Measurements from ENCODE around the gene C9orf85. TPM values are rescaled to one million over a fixed set of nuclear protein-coding genes. Genes with fewer than 3 reads are reported as not detected.

C9orf85 gene
- total RNA-seq, 1 donor from 2014 or later: 16.1 TPM

GRCh38 chr9:71965403-71965802, 54.0 kb downstream of the C9orf85 start:
- Mint-ChIP-seq H3K27ac (no peak overlapping the region), H3K4me3 (ENCODE audit: low read depth) (no peak overlapping the region), H3K27me3 (no peaks in the 10 kb centered on the region), H3K36me3 (ENCODE audit: insufficient read depth) (peaks cover 28% of the 10 kb centered on the region), H3K9me3 (ENCODE audit: low read depth) (peaks cover 11% of the 10 kb centered on the region), H3K4me1 (ENCODE audit: low read depth) (no peaks in the 10 kb centered on the region)
- TF ChIP-seq, protein P1, sequence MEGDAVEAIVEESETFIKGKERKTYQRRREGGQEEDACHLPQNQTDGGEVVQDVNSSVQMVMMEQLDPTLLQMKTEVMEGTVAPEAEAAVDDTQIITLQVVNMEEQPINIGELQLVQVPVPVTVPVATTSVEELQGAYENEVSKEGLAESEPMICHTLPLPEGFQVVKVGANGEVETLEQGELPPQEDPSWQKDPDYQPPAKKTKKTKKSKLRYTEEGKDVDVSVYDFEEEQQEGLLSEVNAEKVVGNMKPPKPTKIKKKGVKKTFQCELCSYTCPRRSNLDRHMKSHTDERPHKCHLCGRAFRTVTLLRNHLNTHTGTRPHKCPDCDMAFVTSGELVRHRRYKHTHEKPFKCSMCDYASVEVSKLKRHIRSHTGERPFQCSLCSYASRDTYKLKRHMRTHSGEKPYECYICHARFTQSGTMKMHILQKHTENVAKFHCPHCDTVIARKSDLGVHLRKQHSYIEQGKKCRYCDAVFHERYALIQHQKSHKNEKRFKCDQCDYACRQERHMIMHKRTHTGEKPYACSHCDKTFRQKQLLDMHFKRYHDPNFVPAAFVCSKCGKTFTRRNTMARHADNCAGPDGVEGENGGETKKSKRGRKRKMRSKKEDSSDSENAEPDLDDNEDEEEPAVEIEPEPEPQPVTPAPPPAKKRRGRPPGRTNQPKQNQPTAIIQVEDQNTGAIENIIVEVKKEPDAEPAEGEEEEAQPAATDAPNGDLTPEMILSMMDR (IDR thresholded peaks at IDR 0.05; ENCODE audit: unreplicated experiment): no peak
- no peak for DNase-seq (ENCODE audit: low spot score, unreplicated experiment)

DNA sequence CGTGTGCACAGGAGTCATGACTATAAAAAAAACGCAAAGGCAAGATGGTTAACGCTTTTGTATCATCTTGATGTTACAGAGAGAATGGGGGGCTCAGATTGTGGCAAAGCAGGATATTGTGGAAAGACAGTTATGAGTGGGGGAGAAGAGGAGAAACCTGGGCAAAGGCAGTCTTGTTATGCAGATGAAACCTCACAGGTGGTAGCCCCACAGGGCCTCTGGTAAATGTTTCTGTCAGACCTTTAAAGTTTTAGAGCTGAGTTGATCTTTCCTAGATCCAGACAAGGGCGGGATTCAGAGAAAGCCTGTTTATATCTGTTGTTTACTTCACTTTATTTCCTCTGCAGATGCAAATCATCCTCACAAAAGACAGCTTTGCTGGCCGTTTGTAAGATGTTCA, 55.2 kb downstream of the C9orf85 start:
- no peak for DNase-seq (ENCODE audit: low spot score, unreplicated experiment)
- TF ChIP-seq, protein P1 (IDR thresholded peaks at IDR 0.05; ENCODE audit: unreplicated experiment): no peak
- Mint-ChIP-seq H3K27me3 (no peaks in the 10 kb centered on the region), H3K36me3 (ENCODE audit: insufficient read depth) (peaks cover 30% of the 10 kb centered on the region), H3K4me3 (ENCODE audit: low read depth) (no peak overlapping the region), H3K27ac (no peak overlapping the region), H3K9me3 (ENCODE audit: low read depth) (peaks cover 11% of the 10 kb centered on the region), H3K4me1 (ENCODE audit: low read depth) (no peaks in the 10 kb centered on the region)

DNA sequence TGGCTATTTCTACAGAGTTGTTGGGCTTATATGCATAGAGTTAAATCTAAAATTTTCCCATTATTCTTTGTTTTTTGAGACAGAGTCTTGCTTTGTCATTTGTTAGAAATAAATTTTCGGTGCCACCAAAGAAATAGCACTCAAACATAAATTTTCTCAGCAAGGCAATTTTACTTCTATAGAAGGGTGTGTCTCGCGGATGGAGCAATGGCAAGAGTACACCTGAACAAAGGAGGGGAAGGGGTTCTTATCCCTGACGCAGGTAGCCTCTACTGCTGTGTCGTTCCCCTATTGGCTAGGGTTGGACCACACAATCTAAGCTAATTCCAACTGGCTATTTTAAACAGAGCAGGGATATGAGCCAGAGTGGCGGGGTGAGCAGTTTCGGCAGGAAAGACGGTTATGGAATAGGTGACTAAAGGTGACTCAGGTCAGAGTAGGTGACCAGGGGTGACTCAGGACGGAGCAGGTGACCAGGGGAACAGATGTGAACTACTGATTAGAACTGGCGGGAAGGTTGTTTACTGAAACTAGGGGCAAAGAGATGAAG, 57.2 kb downstream of the C9orf85 start:
- Mint-ChIP-seq H3K9me3 (ENCODE audit: low read depth) (peaks cover 11% of the 10 kb centered on the region), H3K36me3 (ENCODE audit: insufficient read depth) (peaks cover 24% of the 10 kb centered on the region), H3K27ac (no peak overlapping the region), H3K27me3 (no peaks in the 10 kb centered on the region), H3K4me3 (ENCODE audit: low read depth) (no peak overlapping the region), H3K4me1 (ENCODE audit: low read depth) (no peaks in the 10 kb centered on the region)
- no peak for DNase-seq (ENCODE audit: low spot score, unreplicated experiment)
- TF ChIP-seq, protein P1 (IDR thresholded peaks at IDR 0.05; ENCODE audit: unreplicated experiment): no peak

DNA sequence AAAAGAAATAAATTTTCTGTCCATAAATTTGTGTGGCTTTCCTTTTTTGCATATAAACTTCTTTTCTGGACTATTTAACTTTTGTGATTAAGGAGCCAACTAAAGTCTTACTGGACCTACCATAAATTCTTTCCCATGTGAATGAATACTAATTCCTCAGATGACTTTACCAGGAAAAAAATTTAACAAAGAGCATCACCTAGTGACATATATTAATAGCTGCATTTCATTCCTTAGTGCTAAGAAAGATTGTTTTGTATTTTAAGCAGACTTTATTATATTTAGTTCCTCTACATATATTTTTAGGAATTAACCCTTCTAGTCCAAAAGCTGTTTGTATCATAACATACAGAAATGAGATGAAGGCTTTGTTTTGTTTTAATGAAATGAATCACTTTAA, 64.4 kb downstream of the C9orf85 start:
- no peak overlapping the region for H3K4me3 Mint-ChIP-seq (ENCODE audit: low read depth)
- no peaks in the 10 kb centered on the region for H3K4me1 Mint-ChIP-seq (ENCODE audit: low read depth)
- no peak overlapping the region for H3K27ac Mint-ChIP-seq
- H3K27me3 Mint-ChIP-seq: no peaks in the 10 kb centered on the region
- H3K9me3 Mint-ChIP-seq (ENCODE audit: low read depth): no peaks in the 10 kb centered on the region
- no peak for DNase-seq (ENCODE audit: low spot score, unreplicated experiment)
- peaks cover 10% of the 10 kb centered on the region for H3K36me3 Mint-ChIP-seq (ENCODE audit: insufficient read depth)
- TF ChIP-seq, protein P1 (IDR thresholded peaks at IDR 0.05; ENCODE audit: unreplicated experiment): no peak

- no peak overlapping the region for H3K27ac Mint-ChIP-seq
- no peak for DNase-seq (ENCODE audit: low spot score, unreplicated experiment)
- H3K27me3 Mint-ChIP-seq: no peaks in the 10 kb centered on the region
- TF ChIP-seq, protein P1 (IDR thresholded peaks at IDR 0.05; ENCODE audit: unreplicated experiment): no peak
- H3K36me3 Mint-ChIP-seq (ENCODE audit: insufficient read depth): peaks cover 8% of the 10 kb centered on the region
- no peaks in the 10 kb centered on the region for H3K9me3 Mint-ChIP-seq (ENCODE audit: low read depth)
- no peak overlapping the region for H3K4me3 Mint-ChIP-seq (ENCODE audit: low read depth)
- no peaks in the 10 kb centered on the region for H3K4me1 Mint-ChIP-seq (ENCODE audit: low read depth)
Observed at GRCh38 chr9:71977003-71977402, 65.6 kb downstream of the C9orf85 start.

All from progenitor cell of endocrine pancreas (in vitro differentiated cells).